GM18868 (cell line): ENCODE results near the gene TTI1.

Experiments
- ATAC-seq: cut with Tn5 transposase; IDR thresholded peaks from one replicate; pipeline ENCODE4 v1.9.1; 2021; ENCODE audit warnings: mild to moderate bottlenecking, moderate library complexity; ENCODE audit not compliant: unreplicated experiment

Gene TTI1

GRCh38 chr20:38055294-38055693 is 22.0 kb upstream of the TTI1 start:
- ATAC-seq = no peak

- ATAC-seq = no peak
These were observed 21.4 kb upstream of the TTI1 start for GRCh38 chr20:38054647-38055046.

GRCh38 chr20:38052870-38053269 is 19.6 kb upstream of the TTI1 start:
- ATAC-seq = no peak

- ATAC-seq = no peak
These were observed 17.4 kb upstream of the TTI1 start for GRCh38 chr20:38050686-38051085.

GRCh38 chr20:38049800-38050199 is 16.5 kb upstream of the TTI1 start:
- ATAC-seq = no peak

GRCh38 chr20:38046572-38046971 is 13.3 kb upstream of the TTI1 start:
- ATAC-seq = no peak

- ATAC-seq = no peak
These were observed 11.4 kb upstream of the TTI1 start for GRCh38 chr20:38044685-38045084.

GRCh38 chr20:38043512-38044300 is 10.4 kb upstream of the TTI1 start:
- ATAC-seq = no peak

- no peak for ATAC-seq
These were observed 7.0 kb upstream of the TTI1 start for GRCh38 chr20:38040276-38040675.

GRCh38 chr20:38036366-38036765 is 3.1 kb upstream of the TTI1 start:
- no peak for ATAC-seq

- ATAC-seq = no peak
These were observed 1.7 kb upstream of the TTI1 start for GRCh38 chr20:38034961-38035360.

GRCh38 chr20:38034108-38034649 is 923 bp upstream of the TTI1 start:
- no peak for ATAC-seq

GRCh38 chr20:38032585-38033329 is 499 bp downstream of the TTI1 start:
- ATAC-seq = peak; percentile 40

GRCh38 chr20:38031957-38032356 is 1.3 kb downstream of the TTI1 start:
- no peak for ATAC-seq

- no peak for ATAC-seq
These were observed 3.8 kb downstream of the TTI1 start for GRCh38 chr20:38029453-38029852.

- no peak for ATAC-seq
These were observed 8.8 kb downstream of the TTI1 start for GRCh38 chr20:38024496-38024895.

- no peak for ATAC-seq
These were observed 9.9 kb downstream of the TTI1 start for GRCh38 chr20:38023181-38024001.

GRCh38 chr20:38021087-38021772 is 12.0 kb downstream of the TTI1 start:
- no peak for ATAC-seq

- no peak for ATAC-seq
These were observed 14.9 kb downstream of the TTI1 start for GRCh38 chr20:38018385-38018784.

- no peak for ATAC-seq
These were observed 15.3 kb downstream of the TTI1 start for GRCh38 chr20:38017959-38018358.

- no peak for ATAC-seq
These were observed 19.4 kb downstream of the TTI1 start for GRCh38 chr20:38013887-38014286.
